SU-DHL-6 (cell line): Measurements from ENCODE around the gene EXD2.

Experiments used
- H2AFZ ChIP-seq: fragments of 200-600 bp; sonication (generic); 2 replicates; pipeline ENCODE4 v1.6.1; 2014; ENCODE audit warnings: low read depth, mild to moderate bottlenecking, moderate library complexity, mixed read lengths, antibody characterized with exemption, low read length; ENCODE audit not compliant: severe bottlenecking
- H3F3A ChIP-seq: fragments of 200-600 bp; shearing (Covaris generic); 2 replicates; pipeline ENCODE4 v1.6.0; 2016; ENCODE audit warnings: antibody characterized with exemption, mild to moderate bottlenecking; ENCODE audit not compliant: insufficient read depth
- H3K27ac ChIP-seq: fragments of 200-600 bp; sonication (generic); 2 replicates; pipeline ENCODE4 v1.5.1; 2016; ENCODE audit warnings: low read depth, mild to moderate bottlenecking, low read length, moderate library complexity, mixed read lengths
- H3K27me3 ChIP-seq: fragments of 200-600 bp; sonication (generic), shearing (Covaris generic); 2 replicates; pipeline ENCODE4 v1.6.0; 2014; ENCODE audit warnings: mild to moderate bottlenecking, low read length
- H3K36me3 ChIP-seq: fragments of 200-600 bp; sonication (generic); 2 replicates; pipeline ENCODE4 v1.6.1; 2014; ENCODE audit warnings: mild to moderate bottlenecking, low read length, mixed read lengths
- H3K4me2 ChIP-seq: fragments of 300-600, 200-600 bp; shearing (Covaris generic), sonication (generic); 2 replicates; pipeline ENCODE4 v1.6.0; 2014; ENCODE audit warnings: low read length, low read depth, mild to moderate bottlenecking; ENCODE audit not compliant: poor library complexity, severe bottlenecking
- H3K4me3 ChIP-seq: fragments of 200-600 bp; sonication (generic); 2 replicates; pipeline ENCODE4 v1.5.1; 2014; ENCODE audit warnings: antibody characterized with exemption, low read length, mild to moderate bottlenecking, mixed read lengths; ENCODE audit not compliant: insufficient read depth, poor library complexity, severe bottlenecking
- H3K79me2 ChIP-seq: fragments of 200-600 bp; sonication (generic); 2 replicates; pipeline ENCODE4 v1.6.1; 2014; ENCODE audit warnings: mild to moderate bottlenecking, low read length, moderate library complexity; ENCODE audit not compliant: insufficient read depth
- H3K9ac ChIP-seq: fragments of 200-600 bp; sonication (generic); 2 replicates; pipeline ENCODE4 v1.7.0; 2014; ENCODE audit warnings: mild to moderate bottlenecking, low read length
- H3K9me2 ChIP-seq: fragments of 200-600 bp; sonication (generic); replicated peaks from 2 replicates; pipeline ENCODE4 v1.6.1; 2014; ENCODE audit warnings: low read length; ENCODE audit not compliant: insufficient read depth
- H3K9me3 ChIP-seq: fragments of 200-600 bp; sonication (generic); 2 replicates; pipeline ENCODE4 v1.6.1; 2014; ENCODE audit warnings: low read length, mixed read lengths; ENCODE audit not compliant: insufficient read depth
- H4K20me1 ChIP-seq: fragments of 200-600 bp; sonication (generic); 2 replicates; pipeline ENCODE4 v1.6.1; 2014; ENCODE audit warnings: low read depth, mild to moderate bottlenecking, antibody characterized with exemption, low read length, moderate library complexity, mixed read lengths
- EZH2phosphoT487 ChIP-seq: fragments of 200-600 bp; sonication (generic), shearing (Covaris generic); conservative IDR thresholded peaks from 2 replicates; pipeline ENCODE4 v1.6.1; 2018; ENCODE audit warnings: mild to moderate bottlenecking, antibody characterized with exemption, low read length, moderate library complexity, mixed read lengths
- TF ChIP-seq, protein P1 (sequence below): fragments of 200-600 bp; sonication (generic); IDR thresholded peaks from one replicate; pipeline ENCODE4 v1.5.1; 2017; ENCODE audit warnings: antibody characterized with exemption, mild to moderate bottlenecking, low read length, moderate library complexity; ENCODE audit not compliant: insufficient read depth, poor library complexity, severe bottlenecking

EXD2 gene

DNA sequence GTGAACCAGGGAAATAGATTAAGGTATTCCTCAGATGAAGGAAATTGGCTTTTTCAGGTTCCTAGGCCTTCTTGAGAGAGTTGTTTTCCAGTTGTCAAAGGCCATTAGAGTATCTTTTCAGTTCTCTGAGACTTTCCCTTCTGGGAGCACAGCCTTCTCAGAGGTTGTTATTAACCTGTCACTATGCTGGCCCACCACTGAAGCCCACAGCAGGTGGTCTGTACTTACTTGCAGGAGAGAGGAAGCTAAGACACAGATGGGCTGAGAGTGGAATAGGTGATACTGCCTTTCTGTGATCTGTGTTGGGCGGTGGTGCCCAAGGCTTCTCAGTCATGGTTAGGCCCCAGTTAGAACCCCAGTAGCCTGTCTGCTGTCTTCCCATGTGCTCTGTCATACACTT lies 45.8 kb downstream of the EXD2 start:
- H3K4me3 ChIP-seq = no peak overlapping the region
- no peak overlapping the region for H3K4me2 ChIP-seq
- H3K9me3 ChIP-seq = no peaks in the 10 kb centered on the region
- TF ChIP-seq, protein P1, sequence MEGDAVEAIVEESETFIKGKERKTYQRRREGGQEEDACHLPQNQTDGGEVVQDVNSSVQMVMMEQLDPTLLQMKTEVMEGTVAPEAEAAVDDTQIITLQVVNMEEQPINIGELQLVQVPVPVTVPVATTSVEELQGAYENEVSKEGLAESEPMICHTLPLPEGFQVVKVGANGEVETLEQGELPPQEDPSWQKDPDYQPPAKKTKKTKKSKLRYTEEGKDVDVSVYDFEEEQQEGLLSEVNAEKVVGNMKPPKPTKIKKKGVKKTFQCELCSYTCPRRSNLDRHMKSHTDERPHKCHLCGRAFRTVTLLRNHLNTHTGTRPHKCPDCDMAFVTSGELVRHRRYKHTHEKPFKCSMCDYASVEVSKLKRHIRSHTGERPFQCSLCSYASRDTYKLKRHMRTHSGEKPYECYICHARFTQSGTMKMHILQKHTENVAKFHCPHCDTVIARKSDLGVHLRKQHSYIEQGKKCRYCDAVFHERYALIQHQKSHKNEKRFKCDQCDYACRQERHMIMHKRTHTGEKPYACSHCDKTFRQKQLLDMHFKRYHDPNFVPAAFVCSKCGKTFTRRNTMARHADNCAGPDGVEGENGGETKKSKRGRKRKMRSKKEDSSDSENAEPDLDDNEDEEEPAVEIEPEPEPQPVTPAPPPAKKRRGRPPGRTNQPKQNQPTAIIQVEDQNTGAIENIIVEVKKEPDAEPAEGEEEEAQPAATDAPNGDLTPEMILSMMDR = no peak
- no peaks in the 10 kb centered on the region for H3K9me2 ChIP-seq
- H4K20me1 ChIP-seq = no peaks in the 10 kb centered on the region
- H3K36me3 ChIP-seq = no peaks in the 10 kb centered on the region
- H3K27ac ChIP-seq = no peak overlapping the region
- H2AFZ ChIP-seq = no peak overlapping the region
- no peaks in the 10 kb centered on the region for H3K27me3 ChIP-seq
- no peaks in the 10 kb centered on the region for H3K79me2 ChIP-seq
- H3K9ac ChIP-seq = no peak overlapping the region
- H3F3A ChIP-seq = no peaks in the 10 kb centered on the region

DNA sequence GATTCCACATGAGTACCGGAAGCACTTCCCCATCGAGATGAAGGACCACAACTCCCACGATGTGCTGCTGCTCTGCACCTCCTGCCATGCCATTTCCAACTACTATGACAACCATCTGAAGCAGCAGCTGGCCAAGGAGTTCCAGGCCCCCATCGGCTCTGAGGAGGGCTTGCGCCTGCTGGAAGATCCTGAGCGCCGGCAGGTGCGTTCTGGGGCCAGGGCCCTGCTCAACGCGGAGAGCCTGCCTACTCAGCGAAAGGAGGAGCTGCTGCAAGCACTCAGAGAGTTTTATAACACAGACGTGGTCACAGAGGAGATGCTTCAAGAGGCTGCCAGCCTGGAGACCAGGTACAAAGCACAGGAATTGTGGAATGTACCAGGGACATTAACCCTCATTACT lies 46.3 kb downstream of the EXD2 start:
- H3K9me2 ChIP-seq = no peaks in the 10 kb centered on the region
- H3K27ac ChIP-seq = no peak overlapping the region
- no peak overlapping the region for H3K4me2 ChIP-seq
- H2AFZ ChIP-seq = no peak overlapping the region
- no peak overlapping the region for H3K4me3 ChIP-seq
- H4K20me1 ChIP-seq = no peaks in the 10 kb centered on the region
- no peaks in the 10 kb centered on the region for H3K36me3 ChIP-seq
- H3K9ac ChIP-seq = no peak overlapping the region
- no peaks in the 10 kb centered on the region for H3K9me3 ChIP-seq
- H3K27me3 ChIP-seq = no peaks in the 10 kb centered on the region
- no peaks in the 10 kb centered on the region for H3F3A ChIP-seq
- no peaks in the 10 kb centered on the region for H3K79me2 ChIP-seq
- TF ChIP-seq, protein P1 = no peak
- TF ChIP-seq EZH2phosphoT487 = no peak

DNA sequence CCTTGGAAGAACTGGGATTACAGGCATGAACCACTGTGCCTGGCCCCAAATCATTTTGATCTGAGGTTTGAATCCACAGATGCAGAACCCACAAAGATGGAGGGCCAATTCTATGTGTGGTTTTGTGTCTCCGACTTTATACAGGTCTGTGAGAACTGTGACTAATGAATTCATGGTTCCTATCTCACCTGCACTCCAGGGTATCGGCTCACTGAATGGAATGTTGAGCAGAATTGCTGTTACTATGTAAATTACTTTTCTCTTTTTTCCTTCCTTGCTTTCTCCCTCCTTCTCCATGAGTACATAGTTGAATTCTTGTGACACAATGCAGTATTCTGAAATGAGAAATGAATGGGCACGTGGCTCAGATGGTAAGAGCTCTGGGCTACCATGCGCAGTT lies 47.6 kb downstream of the EXD2 start:
- H3K4me3 ChIP-seq = no peak overlapping the region
- H4K20me1 ChIP-seq = no peaks in the 10 kb centered on the region
- H3K79me2 ChIP-seq = no peaks in the 10 kb centered on the region
- TF ChIP-seq, protein P1 = no peak
- no peak for TF ChIP-seq EZH2phosphoT487
- H3K9me2 ChIP-seq = no peaks in the 10 kb centered on the region
- H2AFZ ChIP-seq = no peak overlapping the region
- H3F3A ChIP-seq = no peaks in the 10 kb centered on the region
- H3K36me3 ChIP-seq = no peaks in the 10 kb centered on the region
- no peaks in the 10 kb centered on the region for H3K9me3 ChIP-seq
- H3K27me3 ChIP-seq = no peaks in the 10 kb centered on the region
- H3K9ac ChIP-seq = no peak overlapping the region
- H3K27ac ChIP-seq = no peak overlapping the region
- no peak overlapping the region for H3K4me2 ChIP-seq
